ENCODE results near the gene ATP2A1.

ATP2A1 gene

DNA sequence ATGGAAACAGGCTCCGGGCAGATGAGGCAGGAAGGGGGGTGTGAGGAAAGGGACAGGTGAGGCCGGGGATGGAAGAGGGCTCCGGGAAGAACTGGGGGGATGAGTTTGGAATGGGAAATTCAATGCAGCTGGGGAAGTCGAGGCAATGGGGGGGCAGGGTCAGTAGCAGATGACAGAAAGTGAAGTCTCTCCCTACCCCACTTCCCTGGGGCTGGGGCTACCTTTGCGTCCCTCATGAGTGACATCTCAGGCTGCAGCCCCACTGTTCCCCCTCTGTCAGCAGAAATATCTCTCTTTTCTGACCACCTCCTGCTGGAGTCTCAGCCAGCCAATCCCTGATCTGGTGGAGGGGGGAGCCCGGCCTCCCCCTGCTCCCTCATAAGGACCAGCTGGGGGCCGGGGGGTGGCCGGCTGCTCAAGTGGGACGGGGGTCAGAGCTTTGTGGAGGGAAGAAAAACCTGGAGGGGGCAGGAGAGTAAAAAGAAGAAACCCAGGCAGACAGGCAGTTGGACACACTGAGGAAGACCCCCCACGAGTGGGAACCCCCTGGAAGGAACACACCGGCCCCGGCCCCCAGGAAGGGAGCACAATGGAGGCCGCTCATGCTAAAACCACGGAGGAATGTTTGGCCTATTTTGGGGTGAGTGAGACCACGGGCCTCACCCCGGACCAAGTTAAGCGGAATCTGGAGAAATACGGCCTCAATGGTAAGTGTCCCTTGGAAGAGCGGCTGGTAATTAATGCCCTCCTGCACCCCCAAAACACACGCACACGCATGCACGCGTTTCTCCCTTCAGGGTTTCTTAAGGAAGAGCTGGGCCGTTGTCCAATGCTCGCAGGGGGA, at the start of gene ATP2A1:
TSS of gene ATP2A1 (plus strand) at position 406 of the 844 bp plus-strand sequence. CDS start at position 590, 184 bp downstream.
- no peak for DNase-seq (ENCODE audit: low spot score)

DNA sequence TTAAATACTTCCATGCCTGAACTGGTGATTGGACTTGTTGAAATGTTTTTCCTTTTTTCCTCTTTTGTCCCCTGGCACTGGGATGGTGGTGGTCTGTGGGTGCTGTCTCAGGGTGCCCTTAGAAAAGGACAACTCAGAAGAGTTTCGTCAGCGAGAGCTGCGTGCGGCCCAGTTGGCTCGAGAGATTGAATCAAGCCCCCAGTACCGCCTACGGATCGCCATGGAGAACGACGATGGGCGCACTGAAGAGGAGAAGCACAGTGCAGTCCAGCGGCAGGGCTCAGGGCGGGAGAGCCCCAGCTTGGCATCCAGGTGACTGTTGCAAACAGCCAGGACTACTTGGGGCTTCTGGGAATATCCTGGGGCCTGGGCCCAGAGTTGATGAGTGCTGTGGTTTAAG, 48.5 kb upstream of the ATP2A1 start:
- no peak for DNase-seq (ENCODE audit: low spot score)

DNA sequence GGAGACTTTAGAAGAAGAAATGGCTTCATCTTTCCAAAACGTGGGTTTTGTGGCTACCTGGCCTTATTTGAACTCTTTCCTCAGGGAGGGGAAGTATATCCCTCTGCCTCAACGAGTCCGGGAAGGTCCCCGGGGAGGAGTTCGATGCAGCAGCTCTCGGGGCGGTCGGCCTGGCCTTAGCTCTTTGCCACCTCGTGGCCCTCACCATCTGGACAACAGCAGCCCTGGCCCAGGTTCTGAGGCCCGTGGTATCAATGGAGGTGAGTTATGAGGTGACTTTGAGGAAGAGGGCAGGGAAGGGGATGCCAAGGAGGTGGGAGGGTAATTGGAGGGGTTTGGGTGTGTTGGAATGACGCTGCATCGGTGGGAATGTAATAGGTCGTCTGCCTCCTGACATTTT, 47.8 kb upstream of the ATP2A1 start:
- no peak for DNase-seq (ENCODE audit: low spot score)

GRCh38 chr16:28834349-28834748, 43.9 kb upstream of the ATP2A1 start:
- no peak for DNase-seq (ENCODE audit: low spot score)

DNA sequence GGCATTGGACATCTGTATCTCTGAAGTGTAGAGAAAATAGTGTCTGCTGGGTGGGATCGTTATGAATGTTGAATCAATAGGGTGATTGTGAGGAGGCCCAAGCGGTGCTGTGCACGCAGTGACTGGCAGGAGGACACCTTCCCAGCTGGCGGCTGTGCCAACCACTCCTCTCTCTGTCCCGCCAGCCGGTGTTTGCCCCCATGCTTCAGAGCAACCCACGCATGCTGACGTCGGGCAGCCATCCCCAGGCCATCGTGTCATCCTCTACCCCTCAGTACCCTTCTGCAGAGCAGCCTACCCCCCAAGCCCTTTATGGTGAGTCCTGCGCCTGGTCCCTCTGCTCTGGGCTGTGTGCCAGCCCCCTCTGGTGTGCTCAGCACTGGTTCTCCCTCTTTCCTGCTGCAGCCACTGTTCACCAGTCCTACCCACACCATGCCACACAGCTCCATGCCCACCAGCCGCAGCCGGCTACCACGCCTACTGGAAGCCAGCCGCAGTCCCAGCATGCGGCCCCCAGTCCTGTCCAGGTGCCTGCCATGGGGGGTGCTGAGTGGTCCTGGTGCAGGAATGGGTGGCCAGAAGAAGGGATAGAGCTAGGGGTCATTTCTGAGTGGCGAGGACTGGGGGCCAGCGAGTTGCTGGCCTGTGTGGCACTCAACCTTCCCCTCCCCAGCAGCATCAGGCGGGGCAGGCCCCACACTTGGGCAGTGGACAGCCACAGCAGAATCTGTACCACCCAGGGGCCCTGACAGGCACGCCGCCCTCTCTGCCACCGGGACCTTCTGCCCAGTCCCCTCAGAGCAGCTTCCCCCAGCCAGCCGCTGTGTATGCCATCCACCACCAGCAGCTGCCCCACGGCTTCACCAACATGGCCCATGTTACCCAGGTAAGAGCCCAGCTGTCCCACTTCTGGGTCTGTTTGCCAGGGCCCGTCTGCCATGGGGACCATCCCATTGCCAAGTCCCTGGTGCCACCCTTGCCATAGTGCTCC, 43.1 kb upstream of the ATP2A1 start:
- DNase-seq (ENCODE audit: low spot score) = no peak

GRCh38 chr16:28835864-28836760, 42.2 kb upstream of the ATP2A1 start:
- no peak for DNase-seq (ENCODE audit: low spot score)

DNA sequence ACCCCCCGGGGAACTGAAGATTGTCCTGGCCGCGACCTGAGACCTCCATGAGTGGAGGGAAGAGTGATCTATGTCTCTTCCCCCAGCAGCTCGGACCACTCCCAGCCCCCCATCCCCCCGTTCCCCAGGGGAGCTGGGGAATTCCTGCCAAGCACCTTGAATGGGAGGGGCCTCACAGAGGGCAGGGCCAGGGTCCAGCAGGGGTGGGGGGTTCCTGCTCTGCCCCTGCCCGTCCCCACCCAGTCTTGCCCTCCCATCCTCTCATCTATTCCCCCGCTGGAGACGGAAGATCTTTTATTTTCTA, 41.6 kb upstream of the ATP2A1 start:
- DNase-seq (ENCODE audit: low spot score) = no peak

DNA sequence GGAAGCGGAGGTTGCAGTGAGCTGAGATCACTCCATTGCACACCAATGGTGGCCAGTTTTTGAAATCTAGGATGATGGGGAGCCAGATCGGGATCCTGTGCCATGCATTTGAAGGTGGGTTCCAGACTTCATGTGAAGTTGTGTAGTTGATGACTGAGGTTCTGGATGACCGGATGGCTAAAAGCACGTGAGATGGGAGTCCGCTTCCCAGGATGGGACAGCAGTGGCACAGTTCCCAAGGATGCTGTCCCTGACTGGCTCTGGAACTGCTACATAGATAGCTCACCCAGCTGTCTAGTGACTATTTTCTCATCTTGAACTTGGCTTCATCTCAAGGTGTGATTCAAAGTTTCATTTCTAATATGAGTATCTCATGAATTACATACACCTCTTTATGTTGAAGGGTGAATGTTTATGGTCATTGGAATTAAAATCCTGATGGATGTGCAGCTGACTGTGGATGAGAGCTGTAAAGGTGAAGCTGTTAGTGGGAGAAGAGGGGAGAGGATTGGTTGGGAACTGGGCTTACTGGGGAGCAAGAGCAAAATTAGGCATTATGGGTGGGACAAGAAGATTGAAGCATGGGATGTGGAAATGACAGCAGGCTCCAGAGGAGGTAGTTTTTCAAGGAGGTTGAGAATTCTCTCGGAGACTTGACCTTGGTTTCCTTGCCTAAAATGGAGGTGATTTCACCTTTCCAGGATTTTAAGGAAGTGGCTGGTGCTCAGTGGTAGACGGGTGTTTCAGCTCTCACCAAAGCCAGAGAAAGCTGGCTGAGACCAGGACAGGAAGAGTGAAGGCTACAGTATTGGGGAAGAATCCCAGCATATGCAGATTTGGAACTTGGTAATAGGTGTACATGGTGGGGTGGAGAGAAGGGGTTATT, 40.4 kb upstream of the ATP2A1 start:
- DNase-seq (ENCODE audit: low spot score) = no peak

- no peak for DNase-seq (ENCODE audit: low spot score)
Measured at GRCh38 chr16:28838558-28838918, 39.8 kb upstream of the ATP2A1 start.

DNA sequence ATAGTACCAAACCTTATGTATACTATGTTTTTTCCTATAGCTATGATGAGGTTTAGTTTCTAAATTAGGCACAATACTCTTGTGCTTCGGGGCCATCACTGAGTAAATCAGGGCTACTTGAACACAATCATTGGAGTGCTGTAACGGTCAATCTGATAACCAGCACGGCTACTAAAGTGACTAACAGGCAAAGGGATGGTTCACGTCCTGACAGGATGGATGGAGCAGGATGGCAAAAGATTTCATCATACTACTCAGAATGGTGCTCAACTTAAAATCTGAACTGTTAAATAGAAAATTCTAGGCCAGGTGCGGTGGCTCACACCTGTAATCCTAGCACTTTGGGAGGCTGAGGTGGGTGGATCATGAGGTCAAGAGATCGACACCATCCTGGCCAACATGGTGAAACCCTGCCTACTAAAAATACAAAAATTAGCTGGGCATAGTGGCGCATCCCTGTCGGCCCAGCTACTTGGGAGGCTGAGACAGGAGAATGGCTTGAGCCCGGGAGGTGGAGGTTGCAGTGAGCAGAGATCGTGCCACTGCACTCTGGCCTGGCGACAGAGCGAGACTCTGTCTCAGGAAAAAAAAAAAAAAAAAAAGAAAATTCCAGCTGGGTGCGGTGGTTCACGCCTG, 39.2 kb upstream of the ATP2A1 start:
- DNase-seq (ENCODE audit: low spot score) = no peak

- DNase-seq (ENCODE audit: low spot score) = no peak
Measured at GRCh38 chr16:28839899-28840298, 38.4 kb upstream of the ATP2A1 start.

GRCh38 chr16:28842696-28843095, 35.6 kb upstream of the ATP2A1 start:
- DNase-seq (ENCODE audit: low spot score) = no peak

- no peak for DNase-seq (ENCODE audit: low spot score)
Measured at GRCh38 chr16:28843766-28844165, 34.5 kb upstream of the ATP2A1 start.

DNA sequence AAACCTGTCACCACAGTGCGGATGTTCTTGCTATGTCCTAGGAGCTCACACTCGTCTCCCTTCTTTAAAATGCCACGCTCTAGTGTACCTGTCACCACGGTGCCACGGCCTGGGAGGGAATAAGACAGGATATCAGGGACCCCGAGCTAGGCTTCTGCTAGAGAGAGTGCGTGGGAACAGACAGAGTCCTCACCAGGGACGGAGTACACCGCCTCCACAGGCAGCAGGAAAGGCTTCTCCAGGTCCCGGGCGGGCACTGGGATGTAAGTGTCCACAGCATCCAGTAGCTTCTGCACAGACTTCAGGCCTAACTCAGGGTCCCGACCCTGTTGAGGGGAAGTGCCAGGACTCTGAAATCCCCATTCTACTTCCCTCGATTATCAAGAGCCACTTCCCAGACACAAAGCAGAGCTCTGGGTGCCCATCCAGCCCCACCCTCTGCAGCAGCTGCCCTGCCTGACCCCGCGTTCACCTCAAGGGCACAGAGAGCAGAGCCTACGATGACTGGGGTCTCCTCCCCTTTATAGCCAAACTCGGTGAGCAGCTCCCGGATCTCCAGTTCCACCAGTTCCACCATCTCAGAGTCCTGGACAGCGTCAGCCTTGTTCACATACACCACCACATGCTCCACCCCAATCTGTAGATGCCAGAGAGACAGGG, 33.9 kb upstream of the ATP2A1 start:
- DNase-seq (ENCODE audit: low spot score) = no peak

GRCh38 chr16:28845293-28845692, 33.0 kb upstream of the ATP2A1 start:
- DNase-seq (ENCODE audit: low spot score) = no peak

- no peak for DNase-seq (ENCODE audit: low spot score)
Measured at GRCh38 chr16:28845761-28846079, 32.6 kb upstream of the ATP2A1 start.

- peak; percentile 98 for DNase-seq (ENCODE audit: low spot score)
Measured at GRCh38 chr16:28846080-28846932, 32.0 kb upstream of the ATP2A1 start, which contains the start of gene TUFM. Gene TUFM (minus strand): TSS chr16:28846348. CDS start chr16:28846269, 79 bp downstream.

- DNase-seq (ENCODE audit: low spot score) = no peak
Measured at GRCh38 chr16:28846933-28847273, 31.4 kb upstream of the ATP2A1 start.

GRCh38 chr16:28858421-28858820, 19.9 kb upstream of the ATP2A1 start:
- DNase-seq (ENCODE audit: low spot score) = no peak

Measured in CD4-positive, alpha-beta T cell treated with Interleukin-6 at 100 ng/mL for 8 hours (primary cell).